Osteocyte (in vitro differentiated cells): ENCODE results near the gene SETD7. TPM values are rescaled to one million over a fixed set of nuclear protein-coding genes. Genes with fewer than 3 reads are reported as not detected.

Experiments used
- DNase-seq: peaks from one replicate; pipeline ENCODE4 v3.0.0; 2021; ENCODE audit warnings: mixed read lengths; ENCODE audit not compliant: unreplicated experiment; ENCODE audit errors: extremely low spot score
- H3K27ac Mint-ChIP-seq: one replicate; pipeline ENCODE4 v1.8.0; 2021; ENCODE audit warnings: mild to moderate bottlenecking, mixed read lengths; ENCODE audit not compliant: unreplicated experiment
- H3K27me3 Mint-ChIP-seq: one replicate; pipeline ENCODE4 v1.8.0; 2021; ENCODE audit warnings: mixed read lengths; ENCODE audit not compliant: unreplicated experiment
- H3K36me3 Mint-ChIP-seq: one replicate; pipeline ENCODE4 v1.8.0; 2021; ENCODE audit warnings: mixed read lengths; ENCODE audit not compliant: unreplicated experiment
- H3K4me1 Mint-ChIP-seq: one replicate; pipeline ENCODE4 v1.8.0; 2021; ENCODE audit warnings: mixed read lengths; ENCODE audit not compliant: unreplicated experiment
- H3K4me3 Mint-ChIP-seq: one replicate; pipeline ENCODE4 v1.8.0; 2021; ENCODE audit warnings: mild to moderate bottlenecking, moderate library complexity, mixed read lengths; ENCODE audit not compliant: unreplicated experiment
- H3K9me3 Mint-ChIP-seq: one replicate; pipeline ENCODE4 v1.8.0; 2021; ENCODE audit warnings: mixed read lengths; ENCODE audit not compliant: unreplicated experiment
- total RNA-seq: library from RNA; stranded (reverse); gene quantifications from 2 replicates; pipeline ENCODE4 v1.2.1, GENCODE V29; 2021
- TF ChIP-seq, protein P1 (sequence below): fragments of 200-600 bp; sonication (generic); IDR thresholded peaks from 2 replicates; pipeline ENCODE4 v1.5.0; 2021; ENCODE audit warnings: antibody characterized with exemption, mild to moderate bottlenecking, moderate library complexity

The SETD7 gene
- total RNA-seq, 1 donor from 2014 or later: 44.2 TPM

DNA sequence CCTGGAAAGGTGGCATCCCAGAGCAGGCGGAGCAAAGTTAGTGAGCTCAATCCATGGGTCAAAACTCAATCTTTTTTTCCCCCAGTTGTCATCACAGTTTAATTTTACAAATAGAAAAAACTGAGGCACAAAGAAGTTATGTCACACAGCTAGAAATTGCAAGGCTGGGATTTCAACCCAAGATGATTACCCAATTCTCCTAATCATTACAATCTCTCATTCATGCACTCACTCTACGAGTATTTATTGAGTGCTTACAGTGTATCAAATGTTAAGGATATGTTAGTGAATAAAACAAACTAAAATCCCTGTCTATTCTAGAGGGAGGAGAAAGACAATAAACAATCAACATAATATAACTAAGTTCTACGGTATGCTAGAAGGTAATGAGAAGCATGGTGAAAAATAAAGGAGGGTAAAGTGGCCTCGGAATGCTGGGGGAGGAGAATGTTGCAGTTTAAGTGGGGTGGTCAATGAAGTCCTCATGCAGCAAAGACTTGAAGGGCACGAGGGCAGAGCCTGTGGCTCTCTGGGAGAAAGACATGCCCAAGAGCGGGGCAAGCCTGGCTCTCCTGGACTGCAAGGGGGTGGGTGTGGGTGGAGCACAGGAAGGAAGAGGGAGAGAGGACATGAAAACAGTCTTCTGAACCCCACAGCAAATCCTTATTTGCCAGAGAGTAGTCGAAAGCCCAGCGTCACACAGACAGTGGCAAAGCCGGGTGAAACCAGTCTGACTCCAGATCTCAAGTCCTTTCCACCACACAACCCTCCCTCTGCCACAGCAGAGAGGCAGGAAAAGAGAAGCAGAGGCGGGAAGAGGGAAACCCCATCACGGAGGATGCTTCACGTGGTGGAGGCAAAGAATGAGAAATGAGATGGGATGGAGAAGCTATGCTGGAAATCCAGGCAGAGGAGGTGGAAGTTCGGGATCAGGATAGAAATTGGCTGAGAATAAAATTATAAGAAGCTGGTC lies 53.8 kb downstream of the SETD7 start:
- no peak for DNase-seq
- Mint-ChIP-seq H3K27me3 (no peaks in the 10 kb centered on the region), H3K4me1 (no peaks in the 10 kb centered on the region), H3K9me3 (no peaks in the 10 kb centered on the region), H3K36me3 (peaks cover 18% of the 10 kb centered on the region), H3K4me3 (no peak overlapping the region), H3K27ac (no peak overlapping the region)
- TF ChIP-seq, protein P1, sequence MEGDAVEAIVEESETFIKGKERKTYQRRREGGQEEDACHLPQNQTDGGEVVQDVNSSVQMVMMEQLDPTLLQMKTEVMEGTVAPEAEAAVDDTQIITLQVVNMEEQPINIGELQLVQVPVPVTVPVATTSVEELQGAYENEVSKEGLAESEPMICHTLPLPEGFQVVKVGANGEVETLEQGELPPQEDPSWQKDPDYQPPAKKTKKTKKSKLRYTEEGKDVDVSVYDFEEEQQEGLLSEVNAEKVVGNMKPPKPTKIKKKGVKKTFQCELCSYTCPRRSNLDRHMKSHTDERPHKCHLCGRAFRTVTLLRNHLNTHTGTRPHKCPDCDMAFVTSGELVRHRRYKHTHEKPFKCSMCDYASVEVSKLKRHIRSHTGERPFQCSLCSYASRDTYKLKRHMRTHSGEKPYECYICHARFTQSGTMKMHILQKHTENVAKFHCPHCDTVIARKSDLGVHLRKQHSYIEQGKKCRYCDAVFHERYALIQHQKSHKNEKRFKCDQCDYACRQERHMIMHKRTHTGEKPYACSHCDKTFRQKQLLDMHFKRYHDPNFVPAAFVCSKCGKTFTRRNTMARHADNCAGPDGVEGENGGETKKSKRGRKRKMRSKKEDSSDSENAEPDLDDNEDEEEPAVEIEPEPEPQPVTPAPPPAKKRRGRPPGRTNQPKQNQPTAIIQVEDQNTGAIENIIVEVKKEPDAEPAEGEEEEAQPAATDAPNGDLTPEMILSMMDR: no peak

DNA sequence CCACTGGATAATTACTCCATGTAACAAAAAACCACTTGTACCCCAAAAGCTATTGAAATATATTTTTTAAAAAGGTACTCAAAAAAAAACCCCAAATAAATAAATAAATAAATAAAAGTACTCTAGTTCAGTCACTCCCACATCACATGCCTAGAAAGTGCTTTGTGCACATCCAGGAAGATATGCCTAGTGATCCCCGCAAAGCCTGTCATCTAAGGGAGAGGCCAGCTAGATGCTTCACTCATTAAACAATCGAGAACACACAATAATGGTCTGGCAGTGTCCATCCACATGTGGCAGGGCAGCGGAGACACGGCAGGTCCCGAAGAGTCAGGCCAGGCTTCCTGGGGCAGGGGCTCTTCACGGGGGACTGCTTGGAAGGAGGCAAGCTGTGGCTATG lies 54.5 kb downstream of the SETD7 start:
- H3K27me3 Mint-ChIP-seq: no peaks in the 10 kb centered on the region
- H3K9me3 Mint-ChIP-seq: no peaks in the 10 kb centered on the region
- no peak overlapping the region for H3K27ac Mint-ChIP-seq
- H3K36me3 Mint-ChIP-seq: peaks cover 12% of the 10 kb centered on the region
- H3K4me3 Mint-ChIP-seq: no peak overlapping the region
- TF ChIP-seq, protein P1: no peak
- H3K4me1 Mint-ChIP-seq: no peaks in the 10 kb centered on the region
- DNase-seq: no peak

DNA sequence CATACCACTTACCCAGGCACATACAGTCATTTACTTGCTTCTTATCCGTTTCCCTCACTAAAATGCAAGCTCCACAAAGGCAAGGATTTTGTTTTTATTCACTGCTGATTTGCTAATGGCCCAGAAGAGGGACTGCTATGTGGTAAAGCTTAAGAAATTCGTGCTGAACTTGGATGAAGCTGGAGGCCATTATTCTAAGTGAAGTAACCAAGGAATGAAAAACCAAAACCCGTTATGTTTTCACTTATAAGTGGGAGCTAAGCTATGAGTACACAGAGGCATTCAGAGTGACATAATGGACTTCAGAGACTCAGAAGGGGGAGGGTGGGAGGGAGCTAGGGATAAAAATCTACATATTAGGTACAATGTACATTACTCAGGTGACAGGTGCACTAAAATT lies 54.9 kb downstream of the SETD7 start:
- H3K4me1 Mint-ChIP-seq: no peaks in the 10 kb centered on the region
- DNase-seq: no peak
- TF ChIP-seq, protein P1: no peak
- no peak overlapping the region for H3K4me3 Mint-ChIP-seq
- peaks cover 11% of the 10 kb centered on the region for H3K36me3 Mint-ChIP-seq
- no peaks in the 10 kb centered on the region for H3K9me3 Mint-ChIP-seq
- H3K27me3 Mint-ChIP-seq: no peaks in the 10 kb centered on the region
- H3K27ac Mint-ChIP-seq: no peak overlapping the region

DNA sequence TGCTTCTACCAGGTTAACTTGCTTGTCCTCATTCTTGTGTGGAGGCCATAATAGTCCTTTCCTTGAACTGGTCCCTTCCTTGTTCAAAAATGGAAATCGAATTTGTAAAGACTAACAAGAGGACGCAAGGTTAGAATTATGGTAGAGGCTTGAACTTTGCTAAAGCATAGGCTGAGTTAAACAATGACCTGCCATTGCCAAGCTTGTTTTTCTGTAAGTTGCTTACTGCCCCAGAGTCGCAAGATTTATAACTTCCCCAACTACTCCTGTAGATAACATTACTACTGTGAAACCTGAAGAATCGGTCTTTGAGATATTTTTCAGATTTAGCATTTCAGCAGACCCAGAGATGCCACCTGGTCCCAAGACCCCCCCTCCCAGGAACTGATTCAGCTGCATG lies 56.8 kb downstream of the SETD7 start:
- peaks cover 7% of the 10 kb centered on the region for H3K36me3 Mint-ChIP-seq
- H3K4me3 Mint-ChIP-seq: no peak overlapping the region
- TF ChIP-seq, protein P1: no peak
- no peaks in the 10 kb centered on the region for H3K27me3 Mint-ChIP-seq
- no peak overlapping the region for H3K27ac Mint-ChIP-seq
- DNase-seq: no peak
- no peaks in the 10 kb centered on the region for H3K4me1 Mint-ChIP-seq
- H3K9me3 Mint-ChIP-seq: no peaks in the 10 kb centered on the region

DNA sequence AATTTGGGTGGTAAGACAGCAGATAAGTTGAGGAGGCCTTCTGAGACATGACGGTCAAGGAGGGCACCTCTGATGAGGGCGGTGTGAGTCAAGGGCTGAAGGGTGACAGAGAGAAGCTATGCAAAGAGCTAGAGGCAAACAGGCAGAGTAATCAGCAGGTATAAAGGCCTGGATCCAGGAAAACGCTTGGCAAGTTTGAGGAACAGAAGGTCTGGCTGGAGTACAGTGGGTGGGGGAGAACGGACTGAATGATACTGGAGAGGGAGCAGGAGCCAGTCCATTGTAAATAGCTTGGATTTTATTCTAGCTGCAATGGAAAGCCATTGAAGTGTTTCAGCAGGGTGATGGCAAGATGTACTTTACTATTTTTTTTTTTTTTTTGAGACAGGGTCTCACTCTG lies 62.8 kb downstream of the SETD7 start:
- Mint-ChIP-seq H3K4me1 (peaks cover 2% of the 10 kb centered on the region), H3K27ac (no peak overlapping the region), H3K9me3 (no peaks in the 10 kb centered on the region), H3K27me3 (no peaks in the 10 kb centered on the region), H3K36me3 (no peaks in the 10 kb centered on the region), H3K4me3 (no peak overlapping the region)
- TF ChIP-seq, protein P1: no peak
- no peak for DNase-seq
